ENCODE data around the gene IFI16. TPM values are rescaled to one million over a fixed set of nuclear protein-coding genes. Genes with fewer than 3 reads are reported as not detected.

IFI16 gene
- total RNA-seq, 2 donors from 2014 or later: 99.0 to 99.6 TPM

DNA sequence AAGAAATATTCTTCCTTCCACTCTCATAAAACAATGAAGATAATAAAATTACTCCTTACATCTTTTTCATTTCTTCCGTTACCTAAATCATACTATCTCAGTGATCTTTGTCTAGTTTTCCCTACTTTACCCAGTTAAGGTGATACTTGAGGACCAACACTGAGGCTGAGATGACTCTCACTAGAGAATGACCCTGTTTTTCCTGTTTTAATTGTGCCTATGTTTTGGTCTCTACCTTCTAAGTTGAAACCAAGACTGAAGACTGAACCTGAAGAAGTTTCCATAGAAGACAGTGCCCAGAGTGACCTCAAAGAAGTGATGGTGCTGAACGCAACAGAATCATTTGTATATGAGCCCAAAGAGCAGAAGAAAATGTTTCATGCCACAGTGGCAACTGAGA is 41.7 kb downstream of the IFI16 start:
- no peak for DNase-seq (ENCODE audit: low spot score)
- intact Hi-C loops (cut with DNase I): no loop called here

- intact Hi-C loops (cut with DNase I): no loop called here
- no peak for DNase-seq (ENCODE audit: low spot score)
Measured at GRCh38 chr1:159054427-159054826, 44.7 kb downstream of the IFI16 start.

- intact Hi-C loops (cut with DNase I): no loop called here
- no peak for DNase-seq (ENCODE audit: low spot score)
Measured at GRCh38 chr1:159055181-159055641, 45.5 kb downstream of the IFI16 start.

GRCh38 chr1:159056069-159056698 is 46.5 kb downstream of the IFI16 start:
- DNase-seq (ENCODE audit: low spot score): no peak
- intact Hi-C loops (cut with DNase I): no loop called here

GRCh38 chr1:159058751-159059150 is 49.0 kb downstream of the IFI16 start:
- no peak for DNase-seq (ENCODE audit: low spot score)
- intact Hi-C loops (cut with DNase I): no loop called here

DNA sequence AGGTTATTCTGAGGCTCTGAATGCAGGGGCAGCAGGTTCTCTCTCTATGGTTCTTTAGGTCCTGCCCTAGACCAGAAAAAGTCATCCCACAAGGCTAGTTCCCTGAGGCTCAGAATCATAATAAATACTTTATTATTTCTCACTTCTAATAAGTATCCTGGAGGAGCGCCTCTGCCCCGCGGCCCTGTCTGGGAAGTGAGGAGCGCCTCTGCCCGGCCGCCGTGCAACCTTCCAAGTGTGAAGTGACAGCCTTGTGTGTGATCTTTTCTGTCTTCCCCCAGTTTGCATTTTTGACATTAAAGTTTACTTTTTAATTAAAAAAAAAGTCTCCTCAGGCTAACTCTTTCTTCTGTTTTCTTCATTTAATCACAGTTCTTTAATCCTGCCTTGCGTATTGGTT is 55.4 kb downstream of the IFI16 start:
- no peak for DNase-seq (ENCODE audit: low spot score)
- intact Hi-C loops (cut with DNase I): no loop called here

DNA sequence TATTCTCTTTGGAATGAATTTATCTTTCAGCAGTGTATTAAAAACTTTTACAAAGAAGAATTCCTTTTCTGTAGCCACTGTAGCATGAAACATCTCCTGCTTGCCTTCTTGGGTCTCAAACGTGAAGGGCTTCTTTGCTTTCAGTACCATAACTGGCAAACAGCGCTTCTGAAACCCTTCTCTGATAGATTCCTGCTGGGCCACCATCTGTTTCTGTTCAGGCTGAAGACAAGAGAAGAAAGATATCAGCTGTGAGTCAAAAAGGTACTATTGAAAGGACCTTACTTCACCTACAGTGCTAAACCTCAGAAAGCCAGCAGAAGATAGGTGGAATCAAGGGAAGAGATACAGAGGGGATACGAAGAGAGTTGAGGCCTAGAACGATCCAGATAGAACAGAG is 56.4 kb downstream of the IFI16 start:
- intact Hi-C loops (cut with DNase I): no loop called here
- DNase-seq (ENCODE audit: low spot score): no peak

GRCh38 chr1:159067699-159068621 is 58.3 kb downstream of the IFI16 start:
- intact Hi-C loops (cut with DNase I): no loop called here
- no peak for DNase-seq (ENCODE audit: low spot score)

DNA sequence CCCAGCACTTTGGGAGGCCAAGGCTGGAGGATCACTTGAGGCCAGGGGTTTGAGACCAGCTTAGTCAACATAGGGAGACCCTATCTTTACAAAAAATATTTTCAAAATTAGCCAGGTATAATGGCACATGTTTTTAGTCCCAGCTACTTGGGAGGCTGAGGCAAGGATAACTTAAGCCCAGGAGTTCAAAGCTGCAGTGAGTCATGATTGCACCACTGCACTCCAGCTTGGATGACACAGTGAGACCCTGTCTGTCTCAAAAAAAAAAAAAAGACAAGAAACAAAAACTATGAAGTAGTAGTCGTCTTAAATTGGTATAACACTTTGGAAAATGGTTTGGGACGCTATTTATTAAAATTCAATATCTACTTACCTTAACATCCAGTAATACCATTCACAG is 59.2 kb downstream of the IFI16 start:
- intact Hi-C loops (cut with DNase I): no loop called here
- no peak for DNase-seq (ENCODE audit: low spot score)

DNA sequence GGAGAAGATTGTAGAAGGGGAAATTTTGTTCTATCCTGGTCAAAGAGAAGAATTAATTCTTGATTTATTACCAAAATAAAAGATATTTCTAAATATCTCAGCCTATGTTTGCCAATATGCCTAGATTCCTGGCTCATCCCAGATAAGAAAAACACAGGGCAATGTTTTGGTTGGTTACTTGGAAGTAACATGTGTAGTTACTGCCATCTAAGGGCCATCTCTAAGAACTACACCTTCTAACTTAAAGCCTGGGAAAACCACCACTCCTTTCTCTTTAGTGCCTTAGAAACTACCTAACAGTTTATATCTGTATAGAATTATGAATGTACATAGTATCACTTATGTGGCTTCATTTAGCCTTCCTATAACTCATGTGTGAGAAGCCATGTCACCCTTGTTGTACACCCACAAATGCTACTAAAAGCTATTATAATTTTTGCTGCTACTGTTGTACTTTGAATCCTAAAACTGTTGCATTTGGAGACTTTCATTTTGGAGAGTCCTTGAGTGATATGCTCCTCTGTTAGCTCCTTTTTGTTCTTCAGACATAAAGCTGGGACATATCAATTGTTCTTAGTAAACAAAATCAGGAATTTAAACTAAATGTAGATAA is 62.4 kb downstream of the IFI16 start:
- intact Hi-C loops (cut with DNase I): loop anchor here in 1 of 2 donors (5.0 kb wide), 1 partner anchor 890 kb away; the partner anchor contains the start of gene CD1D
- DNase-seq (ENCODE audit: low spot score): no peak

DNA sequence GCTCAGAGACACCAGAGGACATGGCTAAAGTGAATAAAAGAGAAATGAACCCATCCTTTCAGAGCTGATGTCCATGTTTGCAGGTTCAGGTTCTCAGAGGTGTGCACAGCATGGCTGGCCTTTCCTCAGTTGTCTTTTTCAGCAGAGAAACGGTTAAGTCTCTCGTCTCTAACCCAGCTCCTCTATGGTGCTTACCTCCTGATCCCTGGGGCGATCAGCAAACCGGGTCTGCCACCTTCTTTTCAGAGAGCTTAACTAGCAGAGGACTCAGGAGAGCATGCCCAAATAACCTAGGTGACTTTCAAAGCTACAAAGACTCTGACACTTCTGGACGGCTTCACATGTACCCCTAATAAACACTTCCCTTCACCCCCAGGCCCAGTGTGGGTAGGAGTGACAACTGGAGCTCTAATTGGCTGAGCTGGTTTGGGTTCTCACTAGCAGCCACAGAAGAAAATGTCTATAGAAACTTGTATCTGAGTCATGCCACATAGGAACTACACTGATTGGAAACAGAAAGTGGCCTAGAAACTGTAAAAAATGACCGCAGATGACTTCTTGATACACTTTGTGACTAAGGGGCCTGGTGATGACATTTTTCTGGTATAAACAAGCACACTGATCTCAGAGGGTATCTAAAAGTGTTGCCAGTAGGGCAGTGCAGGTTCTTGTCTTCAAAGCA is 66.9 kb downstream of the IFI16 start, which contains the start of gene AIM2:
Gene AIM2 (minus strand): TSS at position 329 of the 682 bp plus-strand sequence. CDS start 3,267 bp downstream, outside the sequence.
- intact Hi-C loops (cut with DNase I): no loop called here
- no peak for DNase-seq (ENCODE audit: low spot score)

DNA sequence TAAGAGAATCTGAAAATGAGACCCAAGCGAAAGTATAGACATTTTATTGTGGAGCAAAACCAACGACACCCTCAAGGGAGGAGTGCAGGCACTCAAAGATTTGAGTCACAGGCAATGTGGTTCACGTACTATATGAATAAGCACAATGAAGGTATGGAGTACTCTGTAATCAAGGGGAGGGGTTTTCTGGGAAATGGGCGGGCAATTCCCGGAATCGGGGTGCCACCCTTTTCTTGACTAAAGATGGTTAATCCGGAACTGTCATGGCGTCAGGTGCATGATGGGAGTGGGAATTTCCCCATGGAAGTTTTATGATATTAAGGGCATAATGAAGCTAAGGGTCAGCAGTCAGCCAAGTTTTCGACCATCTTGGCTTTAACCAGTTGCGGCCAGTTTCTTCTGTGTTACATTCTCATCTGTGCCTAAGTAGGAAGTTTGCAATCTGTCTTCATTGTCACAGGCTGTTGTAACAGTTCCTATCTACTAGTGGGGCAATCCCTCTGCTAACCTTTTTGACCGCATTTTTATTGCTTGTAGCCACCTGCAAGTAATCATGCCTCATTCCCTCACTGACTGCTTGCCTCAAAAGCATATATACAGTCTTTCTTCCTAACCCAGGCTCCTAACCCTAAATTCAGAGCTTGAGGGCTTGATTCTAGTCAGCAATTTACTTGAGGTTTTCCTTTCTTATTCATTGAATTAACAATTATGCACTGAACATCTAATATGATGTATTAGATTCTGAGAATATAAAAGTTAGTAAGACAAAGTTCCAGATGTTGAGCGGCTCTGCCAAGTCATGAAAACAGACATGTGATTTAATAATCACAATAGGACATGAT is 67.6 kb downstream of the IFI16 start:
- peak; percentile 87 for DNase-seq (ENCODE audit: low spot score)
- intact Hi-C loops (cut with DNase I): no loop called here

GRCh38 chr1:159079525-159079924 is 69.8 kb downstream of the IFI16 start:
- intact Hi-C loops (cut with DNase I): no loop called here
- no peak for DNase-seq (ENCODE audit: low spot score)

- DNase-seq (ENCODE audit: low spot score): no peak
- intact Hi-C loops (cut with DNase I): loop anchor here in 1 of 2 donors (5.0 to 10.0 kb wide), 2 partner anchors 1117 to 1321 kb away; partner anchors contain the start of gene VANGL2
Measured at GRCh38 chr1:159081626-159082025, 71.9 kb downstream of the IFI16 start.

GRCh38 chr1:159083013-159083412 is 73.3 kb downstream of the IFI16 start:
- intact Hi-C loops (cut with DNase I): loop anchor here in 1 of 2 donors (5.0 to 10.0 kb wide), 2 partner anchors 1118 to 1319 kb away; partner anchors contain the start of gene VANGL2
- no peak for DNase-seq (ENCODE audit: low spot score)

GRCh38 chr1:159084152-159084551 is 74.4 kb downstream of the IFI16 start:
- intact Hi-C loops (cut with DNase I): loop anchor here in 1 of 2 donors (5.0 to 10.0 kb wide), 2 partner anchors 1119 to 1318 kb away; partner anchors contain the start of gene VANGL2
- no peak for DNase-seq (ENCODE audit: low spot score)

DNA sequence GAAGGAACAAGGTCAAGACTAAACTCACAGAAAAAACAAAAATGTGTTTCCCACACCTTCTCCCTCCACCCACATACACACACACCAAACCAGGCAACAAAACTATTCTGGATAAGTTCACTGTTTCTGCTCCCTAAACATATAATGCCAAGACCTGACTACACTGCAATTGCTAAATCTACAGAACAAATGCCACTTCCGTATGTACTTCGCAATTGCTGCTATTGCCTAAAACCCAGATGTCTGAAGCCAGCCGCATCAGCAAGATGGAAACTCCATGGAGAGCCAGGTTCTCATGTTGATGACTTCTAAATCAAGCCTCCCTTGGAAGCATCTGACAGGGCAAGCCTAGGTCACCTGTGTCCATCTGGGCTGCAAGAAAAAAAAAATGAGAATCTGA is 75.2 kb downstream of the IFI16 start:
- intact Hi-C loops (cut with DNase I): loop anchor here in 1 of 2 donors (5.0 to 10.0 kb wide), 2 partner anchors 1120 to 1317 kb away; partner anchors contain the start of gene VANGL2

DNA sequence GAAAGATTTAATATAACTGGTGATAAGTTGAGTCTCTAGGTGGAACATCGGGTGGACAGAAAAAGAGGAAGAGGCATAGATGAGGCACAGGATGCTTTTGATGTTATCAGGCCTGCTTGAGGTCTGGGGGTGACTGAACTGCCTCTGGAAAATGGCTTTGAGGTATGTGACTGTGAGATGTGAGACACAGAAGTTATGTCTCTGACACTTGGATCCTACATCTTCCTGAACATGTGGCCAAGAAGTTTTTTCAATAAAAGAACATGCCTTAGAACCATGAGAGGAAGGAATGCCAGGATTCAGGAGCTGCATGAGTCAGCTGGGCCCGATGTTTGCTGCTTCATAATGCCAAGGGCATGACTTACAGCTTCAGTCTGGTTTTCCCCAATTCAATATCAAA is 78.3 kb downstream of the IFI16 start:
- DNase-seq (ENCODE audit: low spot score): no peak
- intact Hi-C loops (cut with DNase I): loop anchor here in 1 of 2 donors (10.0 kb wide), 1 partner anchor 1123 kb away; no protein-coding TSS in a partner anchor

More for the DNA sequence above, 75.2 kb downstream of the IFI16 start:
- DNase-seq (ENCODE audit: low spot score): no peak
